Measurements from ENCODE around the gene ITIH2. TPM values are rescaled to one million over a fixed set of nuclear protein-coding genes. Genes with fewer than 3 reads are reported as not detected.

ITIH2 gene
- total and polyA plus RNA-seq, 9 of the 15 experiments (the other 6 are each of a cell fraction or from before 2014, with no cell fraction given), result 0.66 TPM; not detected in 8

DNA sequence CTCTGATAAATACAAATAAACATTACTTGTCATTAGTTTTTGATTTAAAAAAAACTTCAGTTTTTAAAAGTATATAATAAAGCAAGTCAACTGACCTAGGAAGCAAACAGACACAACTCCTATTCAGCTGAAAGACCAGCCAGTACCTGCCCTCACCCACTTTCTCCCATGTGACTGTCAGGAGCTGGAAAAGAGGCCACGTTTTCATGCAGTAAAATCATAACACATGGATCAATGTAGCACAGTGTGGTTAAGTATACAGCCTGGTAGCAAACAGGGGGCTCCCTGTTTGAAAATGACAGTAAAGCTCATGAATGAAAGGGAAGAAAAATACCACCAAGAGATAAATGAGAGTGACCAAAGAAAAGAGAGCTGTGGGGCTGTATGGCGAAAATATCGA lies 63.1 kb downstream of the ITIH2 start:
- ChIA-PET CTCF (ENCODE audit: low intra/inter-chr PET ratio) (no interaction called here), POLR2A (no interaction called here)
- WGBS (ENCODE audit: insufficient coverage, low coverage, missing lambda C conversion rate), result 81% methylated on average over 3 of the region's 3 CpGs
- ATAC-seq, result no peak
- Histone ChIP-seq H4K20me1 (replicated peaks; ENCODE audit: control insufficient read depth, insufficient read depth, low read length) (no peaks in the 10 kb centered on the region), H3K4me1 (replicated peaks in 1 of 2; ENCODE audit: control insufficient read depth in 2 of 2, insufficient read depth in 2 of 2, low read length in 2 of 2) (peaks cover 0 to 5% of the 10 kb centered on the region in 2 experiments; a peak in 2 of 5 replicates), H3K4me3 (no peak overlapping the region), H3K36me3 (ENCODE audit: control insufficient read depth, insufficient read depth, low read length) (peaks cover 59% of the 10 kb centered on the region), H3K4me2 (ENCODE audit: insufficient read depth, low read length) (no peak overlapping the region), H2AFZ (ENCODE audit: low read depth, low read length) (no peak overlapping the region), H3K79me2 (ENCODE audit: control insufficient read depth, insufficient read depth, low read length) (no peaks in the 10 kb centered on the region), H3K9ac (ENCODE audit: insufficient read depth in 1 of 2, low read depth in 2 of 2, low read length in 2 of 2) (no peak overlapping the region), H3K9me3 (replicated peaks; ENCODE audit: control insufficient read depth, insufficient read depth, low read depth, low read length) (no peaks in the 10 kb centered on the region), H3K9me1 (ENCODE audit: control insufficient read depth, insufficient read depth, low read length) (no peaks in the 10 kb centered on the region), H3K27ac (ENCODE audit: extremely low read depth, low read depth, low read length) (no peak overlapping the region), H3K27me3 (ENCODE audit: control insufficient read depth in 2 of 2, insufficient read depth in 2 of 2, low read length in 2 of 2) (no peaks in the 10 kb centered on the region)
- no peak for DNase-seq (ENCODE audit: extremely low read depth in 1 of 4, low spot score in 3 of 4)
- TF ChIP-seq NFXL1 (CRISPR knock-in tag; IDR thresholded peaks at IDR 0.05) (no peak), CEBPB (tag; IDR thresholded peaks at IDR 0.05) (no peak), PRMT5 (CRISPR knock-in tag; IDR thresholded peaks at IDR 0.05) (no peak), ZNF766 (CRISPR knock-in tag; conservative IDR thresholded peaks at IDR 0.05) (no peak), ZNF239 (CRISPR knock-in tag; IDR thresholded peaks at IDR 0.05) (no peak), KLF16 (IDR thresholded peaks at IDR 0.05) (no peak), TAL1 (IDR thresholded peaks at IDR 0.05) (no peak), MCM2 (IDR thresholded peaks at IDR 0.05; ENCODE audit: low read depth) (no peak)
- TF ChIP-seq, protein P1, sequence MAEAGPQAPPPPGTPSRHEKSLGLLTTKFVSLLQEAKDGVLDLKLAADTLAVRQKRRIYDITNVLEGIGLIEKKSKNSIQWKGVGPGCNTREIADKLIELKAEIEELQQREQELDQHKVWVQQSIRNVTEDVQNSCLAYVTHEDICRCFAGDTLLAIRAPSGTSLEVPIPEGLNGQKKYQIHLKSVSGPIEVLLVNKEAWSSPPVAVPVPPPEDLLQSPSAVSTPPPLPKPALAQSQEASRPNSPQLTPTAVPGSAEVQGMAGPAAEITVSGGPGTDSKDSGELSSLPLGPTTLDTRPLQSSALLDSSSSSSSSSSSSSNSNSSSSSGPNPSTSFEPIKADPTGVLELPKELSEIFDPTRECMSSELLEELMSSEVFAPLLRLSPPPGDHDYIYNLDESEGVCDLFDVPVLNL (CRISPR knock-in tag; IDR thresholded peaks at IDR 0.05; ENCODE audit: low read depth), result no peak
- TF ChIP-seq, protein P2, sequence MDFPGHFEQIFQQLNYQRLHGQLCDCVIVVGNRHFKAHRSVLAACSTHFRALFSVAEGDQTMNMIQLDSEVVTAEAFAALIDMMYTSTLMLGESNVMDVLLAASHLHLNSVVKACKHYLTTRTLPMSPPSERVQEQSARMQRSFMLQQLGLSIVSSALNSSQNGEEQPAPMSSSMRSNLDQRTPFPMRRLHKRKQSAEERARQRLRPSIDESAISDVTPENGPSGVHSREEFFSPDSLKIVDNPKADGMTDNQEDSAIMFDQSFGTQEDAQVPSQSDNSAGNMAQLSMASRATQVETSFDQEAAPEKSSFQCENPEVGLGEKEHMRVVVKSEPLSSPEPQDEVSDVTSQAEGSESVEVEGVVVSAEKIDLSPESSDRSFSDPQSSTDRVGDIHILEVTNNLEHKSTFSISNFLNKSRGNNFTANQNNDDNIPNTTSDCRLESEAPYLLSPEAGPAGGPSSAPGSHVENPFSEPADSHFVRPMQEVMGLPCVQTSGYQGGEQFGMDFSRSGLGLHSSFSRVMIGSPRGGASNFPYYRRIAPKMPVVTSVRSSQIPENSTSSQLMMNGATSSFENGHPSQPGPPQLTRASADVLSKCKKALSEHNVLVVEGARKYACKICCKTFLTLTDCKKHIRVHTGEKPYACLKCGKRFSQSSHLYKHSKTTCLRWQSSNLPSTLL (IDR thresholded peaks at IDR 0.05), result no peak
- TF ChIP-seq, protein P3, sequence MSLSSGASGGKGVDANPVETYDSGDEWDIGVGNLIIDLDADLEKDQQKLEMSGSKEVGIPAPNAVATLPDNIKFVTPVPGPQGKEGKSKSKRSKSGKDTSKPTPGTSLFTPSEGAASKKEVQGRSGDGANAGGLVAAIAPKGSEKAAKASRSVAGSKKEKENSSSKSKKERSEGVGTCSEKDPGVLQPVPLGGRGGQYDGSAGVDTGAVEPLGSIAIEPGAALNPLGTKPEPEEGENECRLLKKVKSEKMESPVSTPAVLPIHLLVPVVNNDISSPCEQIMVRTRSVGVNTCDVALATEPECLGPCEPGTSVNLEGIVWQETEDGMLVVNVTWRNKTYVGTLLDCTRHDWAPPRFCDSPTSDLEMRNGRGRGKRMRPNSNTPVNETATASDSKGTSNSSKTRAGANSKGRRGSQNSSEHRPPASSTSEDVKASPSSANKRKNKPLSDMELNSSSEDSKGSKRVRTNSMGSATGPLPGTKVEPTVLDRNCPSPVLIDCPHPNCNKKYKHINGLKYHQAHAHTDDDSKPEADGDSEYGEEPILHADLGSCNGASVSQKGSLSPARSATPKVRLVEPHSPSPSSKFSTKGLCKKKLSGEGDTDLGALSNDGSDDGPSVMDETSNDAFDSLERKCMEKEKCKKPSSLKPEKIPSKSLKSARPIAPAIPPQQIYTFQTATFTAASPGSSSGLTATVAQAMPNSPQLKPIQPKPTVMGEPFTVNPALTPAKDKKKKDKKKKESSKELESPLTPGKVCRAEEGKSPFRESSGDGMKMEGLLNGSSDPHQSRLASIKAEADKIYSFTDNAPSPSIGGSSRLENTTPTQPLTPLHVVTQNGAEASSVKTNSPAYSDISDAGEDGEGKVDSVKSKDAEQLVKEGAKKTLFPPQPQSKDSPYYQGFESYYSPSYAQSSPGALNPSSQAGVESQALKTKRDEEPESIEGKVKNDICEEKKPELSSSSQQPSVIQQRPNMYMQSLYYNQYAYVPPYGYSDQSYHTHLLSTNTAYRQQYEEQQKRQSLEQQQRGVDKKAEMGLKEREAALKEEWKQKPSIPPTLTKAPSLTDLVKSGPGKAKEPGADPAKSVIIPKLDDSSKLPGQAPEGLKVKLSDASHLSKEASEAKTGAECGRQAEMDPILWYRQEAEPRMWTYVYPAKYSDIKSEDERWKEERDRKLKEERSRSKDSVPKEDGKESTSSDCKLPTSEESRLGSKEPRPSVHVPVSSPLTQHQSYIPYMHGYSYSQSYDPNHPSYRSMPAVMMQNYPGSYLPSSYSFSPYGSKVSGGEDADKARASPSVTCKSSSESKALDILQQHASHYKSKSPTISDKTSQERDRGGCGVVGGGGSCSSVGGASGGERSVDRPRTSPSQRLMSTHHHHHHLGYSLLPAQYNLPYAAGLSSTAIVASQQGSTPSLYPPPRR (CRISPR knock-in tag; IDR thresholded peaks at IDR 0.05; ENCODE audit: borderline replicate concordance), result no peak
- in situ Hi-C loops (cut with MboI) (no loop called here), intact Hi-C loops (cut with micrococcal nuclease) (no loop called here)
- BruUV-seq (replicated peaks), result no TSS peak
- no peak for FAIRE-seq

All from K562 (cell line).